OCI-LY3 (cell line): ENCODE data around the gene TMEM63B.

Experiments used
- CTCF ChIP-seq: fragments of 200-600, 300-600 bp; sonication (generic); IDR thresholded peaks from 2 replicates; pipeline ENCODE4 v1.5.1; 2014; ENCODE audit warnings: antibody characterized with exemption, low read length, low read depth
- EZH2phosphoT487 ChIP-seq: fragments of 200-600 bp; shearing (Covaris generic); IDR thresholded peaks from 2 replicates; pipeline ENCODE4 v1.6.1; 2018; ENCODE audit warnings: antibody characterized with exemption, mixed run types, low read depth

- TF ChIP-seq CTCF (no peak), EZH2phosphoT487 (no peak)
Observed at GRCh38 chr6:44097782-44098317, 29.5 kb upstream of the TMEM63B start.
